ENCODE measurements around the gene EYS.

The EYS gene

DNA sequence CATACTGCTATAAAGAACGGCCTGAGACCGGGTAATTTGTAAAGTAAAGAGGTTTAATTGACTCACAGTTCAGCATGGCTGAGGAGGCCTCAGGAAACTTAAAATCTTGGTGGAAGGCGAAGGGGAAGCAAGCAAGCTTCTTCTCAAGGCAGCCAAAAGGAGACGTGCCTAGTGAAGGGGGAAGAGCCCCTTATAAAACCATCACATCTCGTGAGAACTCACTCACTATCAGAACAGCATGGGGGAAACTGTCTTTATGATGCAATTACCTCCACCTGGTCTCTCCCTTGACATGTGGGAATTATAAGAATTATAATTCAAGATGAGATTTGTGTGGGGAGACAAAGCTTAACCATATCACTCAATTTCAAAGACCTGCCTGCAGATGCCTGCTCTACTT lies 447.0 kb downstream of the EYS start:
- H3K9ac ChIP-seq (ENCODE audit: low read depth, low read length, poor library complexity, severe bottlenecking): no peak overlapping the region
- TF ChIP-seq, protein P1, sequence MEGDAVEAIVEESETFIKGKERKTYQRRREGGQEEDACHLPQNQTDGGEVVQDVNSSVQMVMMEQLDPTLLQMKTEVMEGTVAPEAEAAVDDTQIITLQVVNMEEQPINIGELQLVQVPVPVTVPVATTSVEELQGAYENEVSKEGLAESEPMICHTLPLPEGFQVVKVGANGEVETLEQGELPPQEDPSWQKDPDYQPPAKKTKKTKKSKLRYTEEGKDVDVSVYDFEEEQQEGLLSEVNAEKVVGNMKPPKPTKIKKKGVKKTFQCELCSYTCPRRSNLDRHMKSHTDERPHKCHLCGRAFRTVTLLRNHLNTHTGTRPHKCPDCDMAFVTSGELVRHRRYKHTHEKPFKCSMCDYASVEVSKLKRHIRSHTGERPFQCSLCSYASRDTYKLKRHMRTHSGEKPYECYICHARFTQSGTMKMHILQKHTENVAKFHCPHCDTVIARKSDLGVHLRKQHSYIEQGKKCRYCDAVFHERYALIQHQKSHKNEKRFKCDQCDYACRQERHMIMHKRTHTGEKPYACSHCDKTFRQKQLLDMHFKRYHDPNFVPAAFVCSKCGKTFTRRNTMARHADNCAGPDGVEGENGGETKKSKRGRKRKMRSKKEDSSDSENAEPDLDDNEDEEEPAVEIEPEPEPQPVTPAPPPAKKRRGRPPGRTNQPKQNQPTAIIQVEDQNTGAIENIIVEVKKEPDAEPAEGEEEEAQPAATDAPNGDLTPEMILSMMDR (conservative IDR thresholded peaks at IDR 0.05; ENCODE audit: low read length): no peak
- no peak for TF ChIP-seq EZH2phosphoT487 (IDR thresholded peaks at IDR 0.05; ENCODE audit: borderline replicate concordance)
- H3F3A ChIP-seq (ENCODE audit: low read depth): no peaks in the 10 kb centered on the region
- no peaks in the 10 kb centered on the region for H3K4me1 ChIP-seq (ENCODE audit: insufficient read depth, low read length, poor library complexity, severe bottlenecking)
- no peak overlapping the region for H3K4me2 ChIP-seq (ENCODE audit: low read depth, low read length, poor library complexity, severe bottlenecking)
- no peaks in the 10 kb centered on the region for H3K79me2 ChIP-seq (ENCODE audit: insufficient read depth, low read length)
- H3K9me3 ChIP-seq (ENCODE audit: insufficient read depth, low read depth, low read length): no peaks in the 10 kb centered on the region
- no peaks in the 10 kb centered on the region for H3K9me2 ChIP-seq (replicated peaks; ENCODE audit: low read depth, low read length)
- H4K20me1 ChIP-seq (ENCODE audit: insufficient read depth, low read length, poor library complexity, severe bottlenecking): no peaks in the 10 kb centered on the region
- H2AFZ ChIP-seq (ENCODE audit: low read length): no peak overlapping the region
- H3K27me3 ChIP-seq (ENCODE audit: insufficient read depth, low read length, poor library complexity, severe bottlenecking): no peaks in the 10 kb centered on the region
- no peaks in the 10 kb centered on the region for H3K36me3 ChIP-seq (ENCODE audit: insufficient read depth, low read length)
- no peak overlapping the region for H3K4me3 ChIP-seq (ENCODE audit: low read length, poor library complexity, severe bottlenecking)

DNA sequence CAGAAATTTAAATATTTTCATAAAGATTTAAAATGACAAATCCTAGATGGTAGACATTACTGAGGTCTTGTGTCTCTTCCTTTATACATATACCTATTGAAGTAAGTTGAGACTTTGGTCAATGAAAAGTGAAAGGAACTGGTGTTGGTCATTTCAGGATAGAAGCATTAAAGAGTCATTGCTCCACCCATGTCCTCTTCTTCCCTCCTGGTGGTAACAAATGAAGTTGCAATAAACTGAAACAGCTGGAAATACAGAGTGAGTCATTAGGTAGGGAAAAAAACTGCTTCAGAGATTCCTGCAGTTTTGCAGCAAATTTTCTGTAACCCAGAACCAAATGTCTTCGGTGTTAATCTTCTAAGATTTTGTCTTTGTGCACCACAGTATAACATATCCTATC lies 448.0 kb downstream of the EYS start:
- Histone ChIP-seq H3K36me3 (ENCODE audit: insufficient read depth, low read length) (no peaks in the 10 kb centered on the region), H3K27me3 (ENCODE audit: insufficient read depth, low read length, poor library complexity, severe bottlenecking) (no peaks in the 10 kb centered on the region), H4K20me1 (ENCODE audit: insufficient read depth, low read length, poor library complexity, severe bottlenecking) (no peaks in the 10 kb centered on the region), H3K9me2 (replicated peaks; ENCODE audit: low read depth, low read length) (no peaks in the 10 kb centered on the region), H3K79me2 (ENCODE audit: insufficient read depth, low read length) (no peaks in the 10 kb centered on the region), H3K4me3 (ENCODE audit: low read length, poor library complexity, severe bottlenecking) (no peak overlapping the region), H3F3A (ENCODE audit: low read depth) (no peaks in the 10 kb centered on the region), H3K9me3 (ENCODE audit: insufficient read depth, low read depth, low read length) (no peaks in the 10 kb centered on the region), H3K4me2 (ENCODE audit: low read depth, low read length, poor library complexity, severe bottlenecking) (no peak overlapping the region), H2AFZ (ENCODE audit: low read length) (no peak overlapping the region), H3K4me1 (ENCODE audit: insufficient read depth, low read length, poor library complexity, severe bottlenecking) (no peaks in the 10 kb centered on the region), H3K9ac (ENCODE audit: low read depth, low read length, poor library complexity, severe bottlenecking) (no peak overlapping the region)
- TF ChIP-seq EZH2phosphoT487 (IDR thresholded peaks at IDR 0.05; ENCODE audit: borderline replicate concordance): no peak
- TF ChIP-seq, protein P1 (conservative IDR thresholded peaks at IDR 0.05; ENCODE audit: low read length): no peak

DNA sequence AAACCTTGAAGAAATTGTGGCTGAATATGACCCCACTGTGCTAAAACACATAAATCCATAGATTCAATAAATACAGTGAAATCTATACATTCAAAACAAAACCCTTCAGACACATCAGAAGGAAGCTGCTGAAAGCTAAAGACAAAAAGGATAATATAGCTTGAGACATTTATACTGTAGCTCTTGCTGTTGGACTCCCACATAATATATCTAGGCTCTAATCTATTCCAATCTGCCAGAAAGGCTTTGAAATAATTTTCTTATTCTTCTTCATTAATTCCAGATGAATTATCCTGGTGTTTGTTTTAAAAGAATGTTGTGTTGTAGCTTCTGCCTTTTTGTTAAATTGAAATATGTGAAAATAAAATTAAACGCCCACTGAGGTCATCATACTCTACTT lies 454.0 kb downstream of the EYS start:
- no peaks in the 10 kb centered on the region for H3K9me3 ChIP-seq (ENCODE audit: insufficient read depth, low read depth, low read length)
- H3K27me3 ChIP-seq (ENCODE audit: insufficient read depth, low read length, poor library complexity, severe bottlenecking): no peaks in the 10 kb centered on the region
- no peaks in the 10 kb centered on the region for H3K4me1 ChIP-seq (ENCODE audit: insufficient read depth, low read length, poor library complexity, severe bottlenecking)
- no peak overlapping the region for H2AFZ ChIP-seq (ENCODE audit: low read length)
- 0 out of 2 replicates have a peak, but pooled peaks cover 3% of the 10 kb centered on the region for H3K9me2 ChIP-seq (replicated peaks; ENCODE audit: low read depth, low read length)
- no peaks in the 10 kb centered on the region for H3K36me3 ChIP-seq (ENCODE audit: insufficient read depth, low read length)
- H3K4me3 ChIP-seq (ENCODE audit: low read length, poor library complexity, severe bottlenecking): no peak overlapping the region
- H3K79me2 ChIP-seq (ENCODE audit: insufficient read depth, low read length): no peaks in the 10 kb centered on the region
- H3F3A ChIP-seq (ENCODE audit: low read depth): no peaks in the 10 kb centered on the region
- H3K4me2 ChIP-seq (ENCODE audit: low read depth, low read length, poor library complexity, severe bottlenecking): no peak overlapping the region
- TF ChIP-seq EZH2phosphoT487 (IDR thresholded peaks at IDR 0.05; ENCODE audit: borderline replicate concordance): no peak
- TF ChIP-seq, protein P1 (conservative IDR thresholded peaks at IDR 0.05; ENCODE audit: low read length): no peak
- H3K9ac ChIP-seq (ENCODE audit: low read depth, low read length, poor library complexity, severe bottlenecking): no peak overlapping the region
- no peaks in the 10 kb centered on the region for H4K20me1 ChIP-seq (ENCODE audit: insufficient read depth, low read length, poor library complexity, severe bottlenecking)

Data from Loucy (cell line).